Endometrial microvascular endothelial cells (primary cell): ENCODE data around the gene PLXNB3. TPM values are rescaled to one million over a fixed set of nuclear protein-coding genes. Genes with fewer than 3 reads are reported as not detected.
"Not testable (repeated sequence)": the region's sequence is repeated elsewhere in the genome, so short reads cannot be mapped to it uniquely, and the experiment has no call there.

Experiments
- in situ Hi-C: cut with HindIII; loops from 2 replicates; pipeline ENCODE4 v1.10.0; 2017; ENCODE audit warnings: low sequenced_read_pairs, low pct_unique_long_range_greater_than_20kb; ENCODE audit errors: inconsistent ontology term
- total RNA-seq: library from RNA; depleted of rRNA; stranded (reverse); fragments of >200 nt; gene quantifications from one replicate; pipeline ENCODE4 v1.2.3, GENCODE V29; 2015; ENCODE audit errors: inconsistent ontology term

PLXNB3 gene
- total RNA-seq, 1 donor from 2014 or later, result 15.3 TPM

DNA sequence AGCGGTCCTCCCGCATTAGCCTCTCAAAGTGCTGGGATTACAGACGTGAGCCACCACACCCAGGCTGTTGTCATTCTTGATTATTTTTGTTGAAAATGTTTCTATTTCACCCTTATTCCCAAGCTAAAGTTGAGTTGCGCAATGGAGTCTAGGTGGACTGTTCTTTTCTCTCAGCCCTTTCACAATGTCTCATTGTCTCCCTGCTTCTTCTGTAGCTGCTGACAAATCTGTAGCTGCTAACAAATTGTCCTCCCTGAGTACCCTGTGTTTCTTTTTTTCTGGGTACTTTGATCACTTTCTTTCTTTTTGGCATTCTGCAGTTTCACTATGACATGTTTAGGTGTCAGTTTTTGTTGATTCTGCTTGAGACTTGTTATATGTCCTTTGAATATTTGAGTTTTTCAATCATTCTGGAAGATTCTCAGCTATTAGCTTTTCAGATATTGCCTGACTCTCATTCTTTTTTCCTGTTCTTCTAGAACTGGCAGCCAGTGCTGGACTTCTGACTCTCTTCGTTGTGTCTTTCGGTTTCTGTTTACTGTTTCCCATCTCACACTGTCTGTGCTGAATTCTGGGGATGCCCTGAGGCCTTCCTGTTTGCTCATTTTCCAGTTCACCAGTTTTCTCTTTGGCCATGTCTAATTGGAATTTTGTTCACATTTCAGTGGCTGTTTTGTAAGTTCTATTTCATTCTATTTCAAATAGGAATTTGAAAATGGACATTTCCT is 32.8 kb upstream of the PLXNB3 start:
- in situ Hi-C loops, result no loop called here

- in situ Hi-C loops, result no loop called here
These were observed 32.2 kb upstream of the PLXNB3 start for GRCh38 chrX:153731845-153732215.

DNA sequence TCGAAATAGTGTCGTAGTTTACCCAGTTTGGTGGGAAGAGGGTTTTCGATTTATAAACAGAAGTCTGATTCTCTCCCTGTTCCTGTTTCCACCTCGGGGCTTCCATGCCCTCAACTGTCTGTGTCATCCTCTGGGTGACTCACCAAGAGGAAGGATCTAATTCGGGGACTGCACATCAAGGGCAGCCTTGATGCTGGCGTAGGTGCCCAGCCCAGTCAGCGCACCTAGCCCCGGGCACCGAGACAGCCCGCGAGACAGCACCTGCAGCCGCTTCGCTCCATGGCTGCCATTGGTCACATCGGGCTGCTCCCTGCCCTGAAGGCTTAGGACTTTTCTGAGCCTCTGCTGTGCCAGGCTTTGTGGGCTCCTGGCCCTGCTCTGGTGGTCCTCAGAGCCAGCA is 31.6 kb upstream of the PLXNB3 start:
- in situ Hi-C loops, result no loop called here

DNA sequence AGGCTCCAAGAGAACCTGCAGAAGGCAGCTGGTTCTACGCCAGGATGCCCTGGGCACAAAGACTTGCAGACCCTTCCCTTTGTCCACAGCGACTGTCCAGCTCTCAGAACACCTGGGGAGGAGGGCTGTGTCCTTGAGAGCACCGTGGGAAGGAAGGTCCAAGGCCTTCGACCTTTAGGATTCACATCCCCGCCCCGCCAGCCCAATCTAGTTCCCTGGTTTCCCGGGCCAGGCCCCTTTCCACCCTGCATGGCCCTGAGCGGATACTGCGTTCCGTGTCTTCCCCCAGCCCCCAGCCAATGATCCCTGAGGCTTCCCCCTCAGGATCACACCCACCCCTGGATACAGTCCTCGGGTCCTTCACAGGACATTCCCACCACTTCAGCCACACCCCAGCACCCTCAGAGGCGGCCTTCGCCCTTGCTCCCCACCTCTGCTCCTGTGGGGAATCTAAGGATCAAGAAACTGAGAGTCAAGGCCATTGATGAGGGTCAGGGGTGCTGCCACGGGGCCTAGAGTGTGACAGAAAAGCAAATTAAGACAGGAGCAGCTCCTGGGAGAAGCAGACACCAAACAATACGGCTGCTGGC is 30.3 kb upstream of the PLXNB3 start:
- in situ Hi-C loops, result no loop called here

GRCh38 chrX:153734871-153735270 is 29.2 kb upstream of the PLXNB3 start:
- in situ Hi-C loops, result no loop called here

GRCh38 chrX:153735274-153735673 is 28.8 kb upstream of the PLXNB3 start:
- in situ Hi-C loops, result no loop called here

DNA sequence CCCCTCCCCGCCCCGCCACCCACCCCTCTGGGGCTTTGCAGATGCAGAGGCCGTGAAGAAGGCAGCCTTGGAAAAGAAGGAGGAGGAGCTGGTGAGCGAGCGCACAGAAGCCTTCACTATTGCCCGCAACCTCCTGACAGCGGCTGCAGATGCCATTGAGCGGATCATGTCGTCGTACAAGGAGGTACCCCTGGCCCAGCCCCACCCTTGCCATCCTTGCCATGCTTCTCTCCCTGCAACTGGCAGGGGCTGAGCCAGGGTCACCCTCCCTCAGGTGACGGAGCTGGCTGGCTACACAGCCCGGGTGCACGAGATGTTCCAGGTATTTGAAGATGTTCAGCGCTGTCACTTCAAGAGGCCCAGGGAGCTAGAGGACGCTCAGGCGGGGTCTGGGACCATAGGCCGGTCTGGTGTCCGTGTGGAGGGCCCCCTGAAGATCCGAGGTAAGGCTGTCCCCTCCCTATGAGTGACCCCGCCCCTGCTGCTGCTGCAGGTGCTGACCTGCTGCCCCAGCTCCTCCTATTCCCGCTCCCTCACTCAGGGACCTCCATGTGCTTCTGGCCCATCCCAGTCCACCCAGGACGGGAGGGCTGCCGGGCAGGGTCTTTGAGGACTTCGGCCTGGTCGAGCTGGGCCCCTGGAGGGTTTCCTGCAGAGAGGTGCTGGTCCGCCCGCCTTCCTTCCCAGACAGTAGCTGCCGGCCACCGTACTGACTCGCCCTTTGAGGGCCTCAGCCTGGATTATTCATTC is 27.8 kb upstream of the PLXNB3 start:
- in situ Hi-C loops, result no loop called here

DNA sequence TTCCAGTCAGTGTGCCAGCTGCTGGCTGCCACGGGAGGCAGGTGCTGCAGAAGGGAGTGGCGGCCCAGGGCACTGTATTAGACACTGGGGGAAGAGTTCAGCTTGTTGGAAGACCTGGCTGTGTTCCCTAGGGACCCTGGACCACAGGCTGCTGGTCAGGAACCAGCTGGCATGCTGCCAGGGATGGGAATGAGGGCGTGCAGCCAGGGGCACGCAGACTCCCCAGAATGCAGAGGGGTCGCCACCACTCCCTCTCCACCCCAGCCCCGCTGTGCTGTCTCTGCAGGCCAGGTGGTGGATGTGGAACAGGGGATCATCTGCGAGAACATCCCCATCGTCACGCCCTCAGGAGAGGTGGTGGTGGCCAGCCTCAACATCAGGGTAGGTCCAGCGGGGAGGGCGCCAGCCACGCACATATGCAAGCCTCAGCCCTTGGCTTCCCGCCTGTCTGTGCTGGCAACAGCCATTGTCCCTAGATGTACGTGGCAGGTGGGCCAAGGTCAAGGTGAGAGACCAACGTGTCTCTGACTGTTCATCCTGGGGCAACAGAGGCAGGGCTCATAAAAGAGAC is 27.1 kb upstream of the PLXNB3 start:
- in situ Hi-C loops, result no loop called here

DNA sequence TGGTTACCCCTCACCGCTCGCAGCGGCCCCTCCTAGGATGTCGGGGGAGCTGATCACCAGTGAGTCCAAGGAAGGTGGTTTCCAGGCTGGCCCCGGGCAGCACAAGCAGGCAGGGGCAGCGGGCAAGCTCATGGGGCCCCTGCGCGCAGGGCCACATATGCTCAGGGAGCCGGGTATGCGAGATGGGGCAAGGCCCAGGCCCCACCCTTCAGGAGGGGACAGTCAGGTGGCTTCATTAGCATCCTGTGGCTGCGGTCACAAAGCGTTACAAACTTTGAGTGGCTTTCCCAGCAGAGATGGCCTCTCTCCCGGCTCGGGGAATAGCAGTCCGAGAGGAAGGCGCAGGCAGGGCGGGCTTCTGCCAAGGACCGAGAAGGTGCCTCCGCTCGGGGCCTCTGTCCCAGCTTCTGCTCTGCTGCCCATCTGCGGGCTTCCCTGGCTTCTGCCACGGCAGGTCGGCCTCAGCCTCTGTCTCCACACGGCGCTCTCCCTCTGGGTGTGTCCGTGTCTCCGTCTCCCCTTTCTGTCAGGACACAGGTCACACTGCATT is 25.9 kb upstream of the PLXNB3 start:
- in situ Hi-C loops, result no loop called here

GRCh38 chrX:153739754-153740486 is 24.1 kb upstream of the PLXNB3 start:
- in situ Hi-C loops, result no loop called here

DNA sequence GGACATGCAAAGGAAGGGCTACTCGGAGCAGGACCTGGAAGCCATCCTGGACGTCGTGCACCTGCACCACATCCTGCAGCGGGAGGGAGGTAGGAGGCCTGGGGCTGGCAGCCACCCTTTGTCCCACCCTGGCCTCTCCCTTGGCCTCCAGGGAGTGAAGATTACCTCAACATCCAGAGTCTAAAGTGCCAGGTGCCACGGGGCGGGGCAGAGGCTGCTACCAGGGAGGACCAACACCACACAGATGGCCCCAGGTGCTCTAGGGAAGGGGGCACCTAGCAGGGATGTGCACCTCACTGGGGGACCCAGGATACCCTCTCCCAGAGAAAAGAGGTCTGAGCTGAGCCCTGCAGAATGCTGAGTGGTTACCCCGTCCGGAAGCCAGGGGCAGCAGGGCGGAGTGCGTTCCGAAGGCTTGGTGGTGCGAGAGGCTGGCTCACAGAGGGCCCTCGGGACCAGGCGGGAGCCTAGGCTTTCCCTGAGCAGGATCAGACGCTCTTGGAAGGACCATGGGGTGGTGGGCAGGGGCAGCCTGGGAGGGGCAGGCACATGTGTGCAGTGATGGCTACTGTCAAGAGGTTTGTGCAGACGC is 23.3 kb upstream of the PLXNB3 start:
- in situ Hi-C loops, result no loop called here

DNA sequence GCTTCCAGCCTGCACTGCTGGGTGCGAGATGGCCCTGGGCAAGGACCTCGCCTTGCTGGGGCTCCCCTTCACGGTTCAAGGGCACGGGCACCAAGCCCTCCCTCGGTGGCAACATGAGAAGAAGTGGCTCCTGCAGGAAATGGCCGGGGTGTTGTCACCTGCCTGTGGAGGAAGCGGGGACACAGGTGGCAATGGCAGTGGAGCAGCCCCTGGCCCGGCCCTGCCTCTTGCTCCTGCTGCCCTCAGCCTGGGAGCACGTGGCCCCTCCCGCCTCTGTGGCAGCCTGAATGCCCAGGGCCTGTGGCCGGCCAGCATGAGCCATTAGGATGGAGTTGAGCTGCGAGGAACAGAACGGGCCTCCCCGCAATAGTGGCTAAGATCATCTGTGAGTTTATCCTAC is 22.6 kb upstream of the PLXNB3 start:
- in situ Hi-C loops, result no loop called here

DNA sequence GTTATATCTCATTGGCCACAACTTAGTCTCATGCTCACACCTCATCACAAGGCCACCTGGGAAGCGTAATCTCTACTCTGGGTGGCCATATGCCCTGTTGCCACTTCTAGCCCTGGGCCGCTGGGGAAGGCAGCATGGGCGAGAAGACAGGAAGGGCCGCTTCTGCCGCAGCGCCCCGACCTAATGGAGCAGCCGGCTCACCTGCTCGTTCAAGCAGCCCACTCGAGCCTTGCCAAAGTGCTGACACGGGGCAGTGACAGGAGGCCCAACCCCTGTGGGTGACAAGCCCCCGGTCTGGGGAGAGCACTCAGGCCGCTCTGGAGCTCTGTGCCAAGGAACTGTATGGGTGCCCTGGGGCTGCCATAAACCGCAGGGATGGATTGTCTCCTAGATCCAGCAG is 21.9 kb upstream of the PLXNB3 start:
- in situ Hi-C loops, result not testable (repeated sequence)

DNA sequence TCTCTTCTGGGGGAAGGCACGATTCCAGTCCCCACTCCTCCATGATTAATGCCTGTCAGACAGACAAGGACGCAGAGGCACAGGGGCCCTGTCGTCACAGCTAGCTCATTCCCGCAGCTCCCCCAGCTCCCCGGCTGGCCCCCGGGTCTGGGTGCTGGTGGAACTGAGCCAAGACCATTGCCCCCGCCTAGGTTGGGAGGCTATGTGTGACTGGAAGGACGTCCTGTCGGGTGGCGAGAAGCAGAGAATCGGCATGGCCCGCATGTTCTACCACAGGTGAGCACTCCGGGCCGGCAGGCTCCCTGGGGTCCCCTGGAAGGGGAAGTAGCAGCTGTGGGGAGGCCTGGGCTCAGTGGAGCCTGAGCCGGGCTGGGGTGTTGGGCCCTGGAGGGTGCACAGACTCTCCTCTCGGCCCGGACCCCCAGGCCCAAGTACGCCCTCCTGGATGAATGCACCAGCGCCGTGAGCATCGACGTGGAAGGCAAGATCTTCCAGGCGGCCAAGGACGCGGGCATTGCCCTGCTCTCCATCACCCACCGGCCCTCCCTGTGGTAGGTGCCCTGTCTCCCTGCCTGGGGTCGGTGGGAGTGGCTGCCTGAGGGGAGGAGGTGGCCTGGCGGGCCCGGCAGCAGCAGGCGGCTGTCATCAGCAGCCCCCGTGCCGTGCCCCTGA is 21.1 kb upstream of the PLXNB3 start:
- in situ Hi-C loops, result not testable (repeated sequence)

- in situ Hi-C loops, result not testable (repeated sequence)
These were observed 20.4 kb upstream of the PLXNB3 start for GRCh38 chrX:153743468-153744209.

GRCh38 chrX:153744210-153745066 is 19.6 kb upstream of the PLXNB3 start:
- in situ Hi-C loops, result no loop called here

- in situ Hi-C loops, result not testable (repeated sequence)
These were observed 19.0 kb upstream of the PLXNB3 start for GRCh38 chrX:153745067-153745433.
